HG02973 (cell line): ENCODE results near the gene MEX3B.
"Not testable (repeated sequence)": the region's sequence is repeated elsewhere in the genome, so short reads cannot be mapped to it uniquely, and the experiment has no call there.

Source experiments
- ATAC-seq: cut with Tn5 transposase; IDR thresholded peaks from one replicate; pipeline ENCODE4 v1.9.1; 2021; ENCODE audit warnings: moderate library complexity; ENCODE audit not compliant: unreplicated experiment

Gene MEX3B

GRCh38 chr15:82051664-82052063, 5.8 kb upstream of the MEX3B start:
- ATAC-seq, result no peak

GRCh38 chr15:82048811-82049210, 3.0 kb upstream of the MEX3B start:
- no peak for ATAC-seq

- peak; percentile 1 for ATAC-seq
These were observed 1.9 kb upstream of the MEX3B start for GRCh38 chr15:82047453-82048400.

- ATAC-seq, result peak; percentile 65
These were observed 1.0 kb upstream of the MEX3B start for GRCh38 chr15:82046666-82047452.

- ATAC-seq, result no peak
These were observed 483 bp downstream of the MEX3B start for GRCh38 chr15:82045179-82045891.

GRCh38 chr15:82044373-82045178, 1.2 kb downstream of the MEX3B start:
- no peak for ATAC-seq

GRCh38 chr15:82043796-82044372, 1.9 kb downstream of the MEX3B start:
- ATAC-seq, result no peak

GRCh38 chr15:82043130-82043673, 2.6 kb downstream of the MEX3B start:
- ATAC-seq, result no peak

GRCh38 chr15:82040862-82041261, 5.0 kb downstream of the MEX3B start:
- no peak for ATAC-seq

GRCh38 chr15:82040390-82040789, 5.4 kb downstream of the MEX3B start:
- ATAC-seq, result no peak

- no peak for ATAC-seq
These were observed 5.9 kb downstream of the MEX3B start for GRCh38 chr15:82039871-82040270.

GRCh38 chr15:82036461-82036860, 9.4 kb downstream of the MEX3B start:
- no peak for ATAC-seq

GRCh38 chr15:82031871-82032270, 13.9 kb downstream of the MEX3B start:
- ATAC-seq, result no peak

- no peak for ATAC-seq
These were observed 15.6 kb downstream of the MEX3B start for GRCh38 chr15:82030176-82030575.

GRCh38 chr15:82028163-82028562, 17.7 kb downstream of the MEX3B start:
- ATAC-seq, result not testable (repeated sequence)

GRCh38 chr15:82021992-82022391, 23.8 kb downstream of the MEX3B start:
- no peak for ATAC-seq

- no peak for ATAC-seq
These were observed 25.0 kb downstream of the MEX3B start for GRCh38 chr15:82020625-82021394.

GRCh38 chr15:82018201-82018600, 27.6 kb downstream of the MEX3B start:
- ATAC-seq, result no peak

GRCh38 chr15:82017656-82018055, 28.2 kb downstream of the MEX3B start:
- ATAC-seq, result no peak
